ENCODE results near the gene LRR1.
"Not testable (repeated sequence)": the region's sequence is repeated elsewhere in the genome, so short reads cannot be mapped to it uniquely, and the experiment has no call there.

The LRR1 gene

GRCh38 chr14:49585803-49586672 lies 12.7 kb upstream of the LRR1 start, which contains the start of gene RPS29:
RPS29 (minus strand) TSS chr14:49586380; CDS start chr14:49586346, 34 bp downstream.
- DNase-seq (ENCODE audit: low spot score), result peak; percentile 98

GRCh38 chr14:49586673-49587460 lies 11.9 kb upstream of the LRR1 start:
- DNase-seq (ENCODE audit: low spot score), result peak; percentile 65

- DNase-seq (ENCODE audit: low spot score), result no peak
Observed at GRCh38 chr14:49589387-49589786, 9.4 kb upstream of the LRR1 start.

- no peak for DNase-seq (ENCODE audit: low spot score)
Observed at GRCh38 chr14:49593016-49593415, 5.7 kb upstream of the LRR1 start.

GRCh38 chr14:49594347-49595091 lies 4.2 kb upstream of the LRR1 start:
- no peak for DNase-seq (ENCODE audit: low spot score)

GRCh38 chr14:49598189-49598484 lies 603 bp upstream of the LRR1 start:
- no peak for DNase-seq (ENCODE audit: low spot score)

- no peak for DNase-seq (ENCODE audit: low spot score)
Observed at GRCh38 chr14:49607583-49607982, 8.8 kb downstream of the LRR1 start.

GRCh38 chr14:49612251-49612650 lies 13.5 kb downstream of the LRR1 start:
- DNase-seq (ENCODE audit: low spot score), result no peak

- DNase-seq (ENCODE audit: low spot score), result no peak
Observed at GRCh38 chr14:49612671-49613070, 13.9 kb downstream of the LRR1 start.

GRCh38 chr14:49614196-49614595 lies 15.5 kb downstream of the LRR1 start:
- DNase-seq (ENCODE audit: low spot score), result no peak

GRCh38 chr14:49615776-49616175 lies 17.0 kb downstream of the LRR1 start:
- no peak for DNase-seq (ENCODE audit: low spot score)

- no peak for DNase-seq (ENCODE audit: low spot score)
Observed at GRCh38 chr14:49617852-49618519, 19.2 kb downstream of the LRR1 start.

- DNase-seq (ENCODE audit: low spot score), result not testable (repeated sequence)
Observed at GRCh38 chr14:49619273-49619672, 20.5 kb downstream of the LRR1 start.

- DNase-seq (ENCODE audit: low spot score), result no peak
Observed at GRCh38 chr14:49619730-49620129, 21.0 kb downstream of the LRR1 start.

- peak; percentile 98 for DNase-seq (ENCODE audit: low spot score)
Observed at GRCh38 chr14:49620182-49621113, 21.7 kb downstream of the LRR1 start, which contains the start of the genes MGAT2 and RPL36AL. MGAT2 (plus strand) TSS chr14:49620799; CDS start chr14:49621269, 470 bp downstream. RPL36AL (minus strand) TSS chr14:49620626; CDS start chr14:49619104, 1,522 bp downstream.

GRCh38 chr14:49621114-49621881 lies 22.6 kb downstream of the LRR1 start:
- peak; percentile 52 for DNase-seq (ENCODE audit: low spot score)

GRCh38 chr14:49622022-49622607 lies 23.4 kb downstream of the LRR1 start:
- no peak for DNase-seq (ENCODE audit: low spot score)

- DNase-seq (ENCODE audit: low spot score), result no peak
Observed at GRCh38 chr14:49623387-49623786, 24.6 kb downstream of the LRR1 start.

All from putamen (tissue), 1 donor.